HEK293 (cell line): Measurements from ENCODE around the gene TTLL1.

Experiments used
- AEBP2 ChIP-seq: fragments of 450-650 bp; formaldehyde crosslinking; IDR thresholded peaks from 2 replicates; pipeline ENCODE4 v1.5.1; 2016; ENCODE audit warnings: missing biosample characterization, missing genetic modification characterization, borderline replicate concordance
- GLI4 ChIP-seq: fragments of 450-650 bp; formaldehyde crosslinking; IDR thresholded peaks from 2 replicates; pipeline ENCODE4 v1.5.1; 2016; ENCODE audit warnings: missing biosample characterization, missing genetic modification characterization
- GLIS2 ChIP-seq: fragments of 450-650 bp; formaldehyde crosslinking; IDR thresholded peaks from 2 replicates; pipeline ENCODE4 v1.5.1; 2016; ENCODE audit warnings: missing biosample characterization, missing genetic modification characterization
- HOXD13 ChIP-seq: sonication (generic); formaldehyde crosslinking; IDR thresholded peaks from 2 replicates; pipeline ENCODE4 v1.8.0; 2022; ENCODE audit warnings: missing genetic modification reagents, borderline replicate concordance
- KLF1 ChIP-seq: fragments of 450-650 bp; formaldehyde crosslinking; IDR thresholded peaks from 2 replicates; pipeline ENCODE4 v1.5.1; 2016; ENCODE audit warnings: missing biosample characterization, missing genetic modification characterization
- KLF10 ChIP-seq: fragments of 450-650 bp; IDR thresholded peaks from 2 replicates; pipeline ENCODE4 v1.5.1; 2018; ENCODE audit warnings: missing biosample characterization, mild to moderate bottlenecking, missing genetic modification characterization
- KLF16 ChIP-seq: fragments of 450-650 bp; formaldehyde crosslinking; IDR thresholded peaks from 2 replicates; pipeline ENCODE4 v1.5.1; 2017; ENCODE audit warnings: missing biosample characterization, missing genetic modification characterization
- KLF9 ChIP-seq: fragments of 450-650 bp; formaldehyde crosslinking; IDR thresholded peaks from 2 replicates; pipeline ENCODE4 v1.5.1; 2016; ENCODE audit warnings: missing biosample characterization, missing genetic modification characterization, low read depth
- MYNN ChIP-seq: fragments of 450-650 bp; formaldehyde crosslinking; IDR thresholded peaks from 2 replicates; pipeline ENCODE4 v1.5.1; 2016; ENCODE audit warnings: missing biosample characterization, missing genetic modification characterization, borderline replicate concordance
- OSR2 ChIP-seq: fragments of 450-650 bp; formaldehyde crosslinking; IDR thresholded peaks from 2 replicates; pipeline ENCODE4 v1.5.1; 2016; ENCODE audit warnings: missing biosample characterization, missing genetic modification characterization
- SALL2 ChIP-seq: fragments of 450-650 bp; formaldehyde crosslinking; IDR thresholded peaks from 2 replicates; pipeline ENCODE4 v1.5.0; 2017; ENCODE audit warnings: missing biosample characterization, mild to moderate bottlenecking, missing genetic modification characterization, borderline replicate concordance
- SP2 ChIP-seq: fragments of 450-650 bp; formaldehyde crosslinking; IDR thresholded peaks from 2 replicates; pipeline ENCODE4 v1.5.1; 2016; ENCODE audit warnings: missing biosample characterization, missing genetic modification characterization
- SP3 ChIP-seq: fragments of 450-650 bp; formaldehyde crosslinking; IDR thresholded peaks from 2 replicates; pipeline ENCODE4 v1.5.1; 2016; ENCODE audit warnings: missing biosample characterization, missing genetic modification characterization
- YY1 ChIP-seq: fragments of 450-650 bp; formaldehyde crosslinking; IDR thresholded peaks from 2 replicates; pipeline ENCODE4 v1.5.1; 2018; ENCODE audit warnings: missing biosample characterization, missing genetic modification characterization
- ZBTB1 ChIP-seq: fragments of 450-650 bp; formaldehyde crosslinking; IDR thresholded peaks from 2 replicates; pipeline ENCODE4 v1.5.1; 2016; ENCODE audit warnings: missing biosample characterization, missing genetic modification characterization
- ZBTB7A ChIP-seq: fragments of 450-650 bp; formaldehyde crosslinking; IDR thresholded peaks from 2 replicates; pipeline ENCODE4 v1.5.1; 2016; ENCODE audit warnings: low read depth, missing biosample characterization, missing genetic modification characterization
- ZNF133 ChIP-seq: fragments of 450-650 bp; formaldehyde crosslinking; IDR thresholded peaks from 2 replicates; pipeline ENCODE4 v1.5.1; 2016; ENCODE audit warnings: missing biosample characterization, missing genetic modification characterization
- ZNF146 ChIP-seq: fragments of 450-650 bp; formaldehyde crosslinking; IDR thresholded peaks from 2 replicates; pipeline ENCODE4 v1.5.1; 2016; ENCODE audit warnings: missing biosample characterization, missing genetic modification characterization
- ZNF16 ChIP-seq: fragments of 450-650 bp; formaldehyde crosslinking; IDR thresholded peaks from 2 replicates; pipeline ENCODE4 v1.5.1; 2016; ENCODE audit warnings: low read depth, missing biosample characterization, missing genetic modification characterization
- ZNF24 ChIP-seq: fragments of 450-650 bp; formaldehyde crosslinking; IDR thresholded peaks from 2 replicates; pipeline ENCODE4 v1.5.1; 2016; ENCODE audit warnings: missing biosample characterization, missing genetic modification characterization
- ZNF266 ChIP-seq: fragments of 450-650 bp; formaldehyde crosslinking; IDR thresholded peaks from 2 replicates; pipeline ENCODE4 v1.5.1; 2016; ENCODE audit warnings: missing biosample characterization, missing genetic modification characterization, low read depth
- ZNF280D ChIP-seq: fragments of 450-650 bp; formaldehyde crosslinking; IDR thresholded peaks from 2 replicates; pipeline ENCODE4 v1.5.1; 2016; ENCODE audit warnings: missing biosample characterization, missing genetic modification characterization
- ZNF341 ChIP-seq: fragments of 450-650 bp; formaldehyde crosslinking; IDR thresholded peaks from 2 replicates; pipeline ENCODE4; 2016; ENCODE audit warnings: low read depth, missing biosample characterization, missing genetic modification characterization
- ZNF366 ChIP-seq: fragments of 450-650 bp; formaldehyde crosslinking; conservative IDR thresholded peaks from 2 replicates; pipeline ENCODE4 v1.5.1; 2016; ENCODE audit warnings: missing biosample characterization, missing genetic modification characterization
- ZNF394 ChIP-seq: fragments of 450-650 bp; formaldehyde crosslinking; IDR thresholded peaks from 2 replicates; pipeline ENCODE4 v1.5.1; 2016; ENCODE audit warnings: missing biosample characterization, missing genetic modification characterization, mild to moderate bottlenecking, moderate library complexity, borderline replicate concordance
- ZNF416 ChIP-seq: fragments of 450-650 bp; formaldehyde crosslinking; IDR thresholded peaks from 2 replicates; pipeline ENCODE4 v1.5.1; 2016; ENCODE audit warnings: missing biosample characterization, missing genetic modification characterization
- ZNF426 ChIP-seq: fragments of 450-650 bp; formaldehyde crosslinking; IDR thresholded peaks from 2 replicates; pipeline ENCODE4 v1.5.1; 2017; ENCODE audit warnings: missing biosample characterization, missing genetic modification characterization, mild to moderate bottlenecking, inconsistent platforms, moderate library complexity
- ZNF473 ChIP-seq: fragments of 450-650 bp; formaldehyde crosslinking; IDR thresholded peaks from 2 replicates; pipeline ENCODE4 v1.5.1; 2017; ENCODE audit warnings: missing biosample characterization, missing genetic modification characterization
- ZNF529 ChIP-seq: fragments of 450-650 bp; formaldehyde crosslinking; IDR thresholded peaks from 2 replicates; pipeline ENCODE4 v1.5.1; 2017; ENCODE audit warnings: missing genetic modification characterization, missing biosample characterization; ENCODE audit not compliant: insufficient replicate concordance
- ZNF561 ChIP-seq: fragments of 450-650 bp; IDR thresholded peaks from 2 replicates; pipeline ENCODE4 v1.5.1; 2018; ENCODE audit warnings: missing biosample characterization, missing genetic modification characterization, borderline replicate concordance
- ZNF621 ChIP-seq: fragments of 450-650 bp; formaldehyde crosslinking; IDR thresholded peaks from 2 replicates; pipeline ENCODE4 v1.5.1; 2017; ENCODE audit warnings: missing biosample characterization, missing genetic modification characterization
- ZNF624 ChIP-seq: fragments of 450-650 bp; formaldehyde crosslinking; IDR thresholded peaks from 2 replicates; pipeline ENCODE4 v1.5.1; 2017; ENCODE audit warnings: missing biosample characterization, missing genetic modification characterization
- ZNF626 ChIP-seq: fragments of 450-650 bp; sonication (Bioruptor Pico); formaldehyde crosslinking; IDR thresholded peaks from 2 replicates; pipeline ENCODE4 v1.5.1; 2018; ENCODE audit warnings: missing biosample characterization, missing genetic modification characterization, inconsistent platforms
- ZNF701 ChIP-seq: fragments of 450-650 bp; formaldehyde crosslinking; IDR thresholded peaks from 2 replicates; pipeline ENCODE4 v1.5.1; 2016; ENCODE audit warnings: missing biosample characterization, missing genetic modification characterization
- ZNF747 ChIP-seq: fragments of 450-650 bp; formaldehyde crosslinking; IDR thresholded peaks from 2 replicates; pipeline ENCODE4 v1.5.1; 2016; ENCODE audit warnings: missing biosample characterization, missing genetic modification characterization
- ZSCAN30 ChIP-seq: fragments of 450-650 bp; IDR thresholded peaks from 2 replicates; pipeline ENCODE4 v1.5.1; 2018; ENCODE audit warnings: missing biosample characterization, mild to moderate bottlenecking, missing genetic modification characterization, moderate library complexity
- ZSCAN5A ChIP-seq: fragments of 450-650 bp; formaldehyde crosslinking; IDR thresholded peaks from 2 replicates; pipeline ENCODE4 v1.5.1; 2016; ENCODE audit warnings: missing biosample characterization, missing genetic modification characterization
- ZXDB ChIP-seq: fragments of 450-650 bp; formaldehyde crosslinking; IDR thresholded peaks from 2 replicates; pipeline ENCODE4 v1.5.1; 2016; ENCODE audit warnings: missing biosample characterization, missing genetic modification characterization

TTLL1 gene

GRCh38 chr22:43014316-43014868 is 74.8 kb downstream of the TTLL1 start (continued):
- TF ChIP-seq ZNF416 (tag by site-specific recombination) (no peak), GLIS2 (tag by site-specific recombination) (peak; percentile 88), ZNF426 (tag by site-specific recombination) (no peak), ZNF266 (tag by site-specific recombination) (no peak), ZNF16 (no peak), KLF9 (tag by site-specific recombination) (peak; percentile 70), ZNF280D (tag by site-specific recombination) (no peak), KLF1 (tag by site-specific recombination) (0 out of 2 replicates have a peak, but pooled peaks have one; percentile 24), ZNF146 (tag by site-specific recombination) (no peak), ZXDB (no peak), OSR2 (no peak), ZNF394 (tag by site-specific recombination) (no peak), ZNF701 (tag by site-specific recombination) (no peak), ZNF624 (tag by site-specific recombination) (no peak), AEBP2 (tag by site-specific recombination) (0 out of 2 replicates have a peak, but pooled peaks have one; percentile 18), ZNF621 (tag by site-specific recombination) (no peak), KLF10 (no peak), SALL2 (tag by site-specific recombination) (no peak), YY1 (no peak), ZNF747 (tag by site-specific recombination) (no peak), ZNF473 (tag by site-specific recombination) (no peak), HOXD13 (CRISPR knock-in tag) (no peak), ZNF561 (no peak), ZSCAN30 (tag by site-specific recombination) (no peak), ZBTB1 (tag by site-specific recombination) (0 out of 2 replicates have a peak, but pooled peaks have one; percentile 54), SP2 (tag by site-specific recombination) (no peak; the same call in 1 of the 2 replicates), ZNF24 (tag by site-specific recombination) (no peak), ZNF626 (tag by site-specific recombination) (no peak), ZBTB7A (tag by site-specific recombination) (no peak), ZNF133 (tag by site-specific recombination) (no peak), ZNF529 (tag by site-specific recombination) (no peak), KLF16 (tag by site-specific recombination) (peak; percentile 62; the same call in 1 of the 2 replicates), GLI4 (tag by site-specific recombination) (no peak), SP3 (tag by site-specific recombination) (peak; percentile 42), MYNN (tag by site-specific recombination) (no peak), ZNF366 (tag by site-specific recombination) (no peak), ZSCAN5A (tag by site-specific recombination) (0 out of 2 replicates have a peak, but pooled peaks have one; percentile 19), ZNF341 (tag by site-specific recombination) (no peak)
